ENCODE results near the gene ATXN7L3.
"Not testable (repeated sequence)": the region's sequence is repeated elsewhere in the genome, so short reads cannot be mapped to it uniquely, and the experiment has no call there.

The ATXN7L3 gene, protein sequence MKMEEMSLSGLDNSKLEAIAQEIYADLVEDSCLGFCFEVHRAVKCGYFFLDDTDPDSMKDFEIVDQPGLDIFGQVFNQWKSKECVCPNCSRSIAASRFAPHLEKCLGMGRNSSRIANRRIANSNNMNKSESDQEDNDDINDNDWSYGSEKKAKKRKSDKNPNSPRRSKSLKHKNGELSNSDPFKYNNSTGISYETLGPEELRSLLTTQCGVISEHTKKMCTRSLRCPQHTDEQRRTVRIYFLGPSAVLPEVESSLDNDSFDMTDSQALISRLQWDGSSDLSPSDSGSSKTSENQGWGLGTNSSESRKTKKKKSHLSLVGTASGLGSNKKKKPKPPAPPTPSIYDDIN

GRCh38 chr17:44199553-44200477 lies at the start of gene ATXN7L3:
TSS of gene ATXN7L3 (minus strand) at chr17:44199884. CDS start at chr17:44198070, 1,814 bp downstream.
- DNase-seq (ENCODE audit: low read depth), result peak; percentile 79

DNA sequence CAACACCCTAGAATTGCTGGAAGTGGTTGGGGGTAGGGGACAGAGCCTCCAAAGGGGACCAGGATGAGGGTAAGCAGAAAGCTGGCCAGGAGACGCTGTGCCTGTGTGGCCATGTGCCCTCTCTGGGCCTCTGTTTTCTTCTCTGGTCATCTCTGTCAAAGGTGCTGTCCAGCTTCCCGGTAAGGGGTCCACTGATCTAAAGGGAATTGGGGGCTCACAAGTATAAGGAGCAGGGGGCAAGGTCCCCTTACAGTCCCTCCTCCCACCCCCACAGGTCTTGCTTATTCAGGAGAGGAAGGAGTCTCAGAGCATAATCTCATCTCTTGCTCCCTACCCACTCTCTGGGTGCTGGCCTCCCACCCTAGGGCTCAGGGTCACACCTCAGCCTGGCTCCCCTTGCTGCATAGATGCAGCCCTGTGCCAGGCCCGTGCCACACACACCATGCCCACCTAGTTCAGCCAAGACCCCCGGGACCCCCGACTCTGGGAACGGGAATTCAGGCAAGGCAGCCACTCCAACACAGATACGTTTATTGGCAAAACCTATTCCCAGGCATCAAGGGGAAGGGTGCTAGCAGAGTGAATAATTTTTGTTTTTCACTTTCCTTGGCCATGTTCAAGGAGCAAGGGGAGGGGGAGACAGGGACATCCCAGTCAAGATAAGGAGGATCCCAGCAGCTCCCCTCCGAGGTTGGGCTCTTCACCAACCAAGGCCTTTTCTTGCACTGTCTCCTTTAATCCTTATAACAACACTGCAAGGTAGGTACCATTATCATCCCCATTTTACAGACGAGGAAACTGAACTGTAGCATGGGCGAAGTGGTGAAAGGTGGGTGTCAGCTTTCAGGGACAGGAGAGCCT lies 48.4 kb upstream of the ATXN7L3 start:
- no peak for DNase-seq (ENCODE audit: low read depth)

DNA sequence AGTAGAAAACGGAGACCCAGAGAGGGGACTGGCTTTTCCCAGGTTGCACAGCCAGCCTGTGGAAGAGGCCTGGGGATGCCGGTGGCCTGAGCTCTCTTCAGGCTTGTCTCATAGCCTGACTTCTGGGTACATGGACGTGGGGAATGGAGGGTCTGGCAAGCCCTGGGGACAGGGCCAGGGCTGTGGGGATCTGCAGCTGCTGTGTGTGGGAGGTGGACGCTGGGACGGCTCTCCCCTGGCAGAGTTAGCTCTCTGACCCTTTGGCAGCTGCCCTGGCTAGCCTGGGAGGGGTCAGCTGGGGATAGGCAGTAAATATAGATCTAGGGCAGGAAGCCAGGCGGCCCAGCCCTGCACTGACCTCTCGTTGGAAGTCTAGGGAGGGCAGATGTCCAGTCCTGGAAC lies 47.8 kb upstream of the ATXN7L3 start:
- DNase-seq (ENCODE audit: low read depth), result no peak

DNA sequence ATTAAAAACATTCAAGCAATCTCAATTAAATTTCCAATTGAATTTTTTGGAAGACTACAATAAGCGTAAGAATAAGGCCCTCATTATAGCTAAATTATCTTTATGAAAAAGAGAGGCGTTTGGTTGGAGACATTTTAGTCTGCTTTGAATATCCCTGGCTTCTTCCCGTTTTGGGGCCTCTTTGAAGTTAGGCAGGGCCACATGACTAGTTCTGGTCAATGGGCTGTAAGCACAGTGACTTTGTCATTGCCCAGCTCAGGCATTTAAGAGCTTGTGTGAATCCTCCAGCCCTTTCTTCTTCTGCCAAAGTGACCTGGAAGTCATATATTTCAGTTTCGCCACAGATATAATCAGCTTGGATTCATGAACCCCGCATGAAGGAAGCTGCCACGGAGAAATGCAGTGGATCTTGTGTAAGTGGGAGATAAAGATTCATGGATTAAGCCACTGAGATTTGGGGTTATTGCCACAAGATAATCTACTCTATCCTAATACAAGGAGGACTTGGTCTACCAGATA lies 41.5 kb upstream of the ATXN7L3 start:
- DNase-seq (ENCODE audit: low read depth), result no peak

GRCh38 chr17:44237886-44238285 lies 38.2 kb upstream of the ATXN7L3 start:
- not testable (repeated sequence) for DNase-seq (ENCODE audit: low read depth)

- DNase-seq (ENCODE audit: low read depth), result no peak
These were observed 36.8 kb upstream of the ATXN7L3 start for GRCh38 chr17:44236444-44236991.

DNA sequence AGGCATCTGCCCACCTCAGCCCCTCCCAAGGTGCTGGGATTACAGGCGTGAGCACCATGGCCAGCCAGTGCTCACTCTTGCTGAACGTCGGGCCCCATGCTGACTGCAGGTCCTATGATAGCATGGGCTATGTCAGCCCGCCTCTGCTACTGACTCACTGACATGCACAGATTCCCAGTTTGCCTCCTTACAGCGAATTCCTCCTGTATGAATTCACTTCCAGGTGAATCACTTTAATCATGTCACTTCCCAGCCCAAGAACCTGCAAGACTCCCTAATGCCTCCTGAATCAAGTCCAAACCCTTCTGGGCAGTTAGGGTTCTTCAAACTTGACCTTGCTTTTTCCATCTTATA lies 35.9 kb upstream of the ATXN7L3 start:
- DNase-seq (ENCODE audit: low read depth), result no peak

DNA sequence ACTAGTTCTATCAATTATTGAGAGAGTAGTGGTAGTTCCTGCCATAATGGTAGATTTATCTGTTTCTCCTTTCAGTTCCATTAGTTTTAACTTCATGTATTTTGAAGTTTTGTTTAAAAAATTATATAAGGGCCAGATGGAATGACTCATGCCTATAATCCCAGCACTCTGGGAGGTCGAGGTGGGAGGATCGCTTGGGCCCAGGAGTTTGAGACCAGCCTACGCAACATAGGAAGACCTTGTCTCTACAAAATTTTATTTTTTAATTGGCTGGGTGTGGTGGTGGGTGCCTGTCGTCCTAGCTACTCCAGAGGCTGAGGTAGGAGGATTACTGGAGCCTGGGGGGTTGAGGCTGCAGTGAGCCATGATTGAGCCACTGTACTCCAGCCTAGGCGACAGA lies 33.9 kb upstream of the ATXN7L3 start:
- no peak for DNase-seq (ENCODE audit: low read depth)

- DNase-seq (ENCODE audit: low read depth), result no peak
These were observed 32.4 kb upstream of the ATXN7L3 start for GRCh38 chr17:44232061-44232460.

DNA sequence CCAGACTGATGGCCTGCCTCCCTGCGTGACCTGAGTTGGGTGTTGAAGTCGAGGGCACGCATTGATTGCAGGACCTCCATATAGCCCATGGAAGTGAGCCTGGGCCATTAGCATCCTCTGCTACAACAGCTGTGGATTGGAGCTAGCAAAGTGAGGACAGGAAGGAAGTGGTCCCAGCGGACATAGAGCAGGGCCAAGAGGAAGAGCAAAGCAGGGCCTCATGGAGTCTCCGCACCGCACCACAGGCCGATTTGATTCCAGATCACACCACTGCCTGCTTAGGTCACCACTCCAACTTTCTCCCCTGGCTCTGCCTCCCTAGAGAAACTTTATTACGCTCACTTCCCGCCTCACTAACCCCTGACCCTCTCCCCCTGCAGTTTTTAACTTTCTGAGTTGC lies 30.5 kb upstream of the ATXN7L3 start:
- no peak for DNase-seq (ENCODE audit: low read depth)

GRCh38 chr17:44229090-44229489 lies 29.4 kb upstream of the ATXN7L3 start:
- DNase-seq (ENCODE audit: low read depth), result no peak

GRCh38 chr17:44223541-44224071 lies 23.9 kb upstream of the ATXN7L3 start:
- DNase-seq (ENCODE audit: low read depth), result no peak

DNA sequence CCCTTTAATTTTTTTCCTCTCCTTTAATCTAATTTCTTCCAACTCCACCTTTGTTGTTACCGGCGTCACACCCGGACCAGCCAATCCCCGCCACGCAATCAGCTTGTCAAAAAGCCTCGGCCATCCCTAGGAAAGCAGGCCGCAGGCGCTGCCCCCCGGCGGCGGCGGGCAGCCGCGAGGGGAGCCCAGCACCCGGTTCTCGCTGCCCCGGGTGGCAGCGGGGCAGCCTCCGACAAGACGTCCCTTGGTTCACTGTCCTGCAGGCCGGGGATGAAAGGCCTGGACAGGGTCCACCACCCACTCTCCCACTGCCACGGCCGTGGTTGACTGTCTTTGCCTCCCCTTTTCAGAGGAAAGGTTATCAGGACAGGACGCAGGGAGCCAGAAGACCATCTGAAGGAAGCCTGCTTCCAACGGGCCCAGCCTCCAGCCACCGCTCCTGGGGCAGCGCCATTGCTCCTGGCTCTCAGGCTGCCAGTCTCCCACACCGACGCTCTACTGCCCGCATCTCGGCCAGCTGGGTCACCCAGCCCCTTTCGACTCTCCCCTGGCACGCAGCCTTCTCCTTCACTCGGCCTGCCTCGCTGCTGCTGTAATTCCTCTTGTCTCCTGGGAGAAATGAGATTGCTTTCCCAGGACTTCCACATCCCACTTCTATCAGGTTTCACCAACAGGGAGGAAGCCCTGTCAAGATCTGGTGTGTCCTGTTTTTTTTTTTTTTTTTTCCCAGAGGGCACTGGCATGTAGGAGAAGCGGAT lies 22.6 kb upstream of the ATXN7L3 start:
- DNase-seq (ENCODE audit: low read depth), result no peak

GRCh38 chr17:44221862-44222111 lies 22.1 kb upstream of the ATXN7L3 start:
- no peak for DNase-seq (ENCODE audit: low read depth)

DNA sequence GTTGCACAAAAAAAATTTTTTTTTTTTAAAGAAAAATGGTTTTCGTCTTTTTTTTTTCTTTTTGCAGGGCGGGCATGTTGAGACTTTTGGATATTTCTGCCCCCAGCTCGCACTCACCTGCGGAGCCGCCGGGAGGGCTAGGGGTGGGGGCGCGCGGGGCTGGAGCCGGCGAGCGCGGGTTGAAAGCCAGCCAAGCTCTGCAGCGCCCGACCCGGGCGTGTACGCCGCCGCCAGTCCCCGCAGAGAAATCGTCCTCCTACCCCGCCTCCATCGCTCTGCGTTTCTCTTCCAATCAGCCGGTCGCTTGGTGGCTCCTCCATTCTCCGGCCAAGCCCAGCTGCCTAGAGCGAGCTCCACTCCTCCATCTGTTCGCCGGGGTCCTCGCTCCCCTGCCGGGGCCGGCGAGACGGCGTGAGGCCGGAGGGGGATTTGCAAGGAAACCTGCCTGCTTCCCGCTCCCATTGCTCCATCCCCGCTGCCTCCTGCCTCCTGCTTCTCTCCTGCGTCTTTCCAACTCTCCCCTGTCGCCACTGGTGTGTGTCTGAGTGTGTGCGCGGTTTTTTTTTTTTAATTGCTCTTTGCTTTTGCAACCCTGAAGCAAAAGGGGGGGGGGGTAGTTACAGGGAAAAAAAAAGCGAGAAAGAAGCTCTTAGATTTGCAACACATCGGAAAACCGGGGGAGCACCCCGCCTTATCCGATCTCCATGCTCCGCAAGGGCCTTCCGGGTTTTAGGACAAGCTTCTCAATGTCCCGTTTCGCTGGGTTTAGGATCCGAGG lies 21.6 kb upstream of the ATXN7L3 start:
- no peak for DNase-seq (ENCODE audit: low read depth)

GRCh38 chr17:44220213-44221083 lies 20.8 kb upstream of the ATXN7L3 start:
- no peak for DNase-seq (ENCODE audit: low read depth)

DNA sequence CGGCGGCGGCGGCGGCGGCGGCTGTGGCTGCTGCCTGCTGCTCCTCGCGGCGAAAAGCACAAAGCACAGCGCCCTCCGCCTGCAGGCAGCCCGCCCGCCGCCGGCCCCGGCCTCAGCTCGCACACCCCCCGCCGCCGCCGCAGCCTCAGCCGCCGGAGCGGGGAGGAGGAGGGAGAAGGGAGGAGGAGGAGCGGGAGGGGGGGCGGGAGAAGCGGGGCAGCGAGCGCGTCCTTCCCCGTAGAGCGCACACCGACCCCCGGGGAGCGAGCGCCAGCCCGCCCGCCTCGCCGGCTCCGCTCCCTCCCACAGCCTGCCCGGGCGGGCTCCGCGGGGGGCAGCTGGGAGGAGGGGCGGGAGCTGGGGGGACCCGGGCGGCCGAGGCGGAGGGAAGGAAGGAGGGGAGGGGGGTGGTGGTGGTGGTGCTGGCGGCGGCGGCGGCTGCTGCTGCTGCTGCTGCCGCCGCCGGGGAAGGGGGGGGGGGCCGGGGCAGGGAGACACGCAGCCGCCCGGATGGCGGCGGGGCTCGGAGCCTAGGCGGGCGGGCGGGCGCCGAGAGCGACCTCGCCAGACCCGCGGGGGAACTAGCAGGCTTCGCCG lies 20.0 kb upstream of the ATXN7L3 start, which contains the start of gene UBTF:
TSS of gene UBTF (minus strand) at position 60 of the 597 bp plus-strand sequence. CDS start 1,446 bp downstream, outside the sequence.
- DNase-seq (ENCODE audit: low read depth), result no peak

DNA sequence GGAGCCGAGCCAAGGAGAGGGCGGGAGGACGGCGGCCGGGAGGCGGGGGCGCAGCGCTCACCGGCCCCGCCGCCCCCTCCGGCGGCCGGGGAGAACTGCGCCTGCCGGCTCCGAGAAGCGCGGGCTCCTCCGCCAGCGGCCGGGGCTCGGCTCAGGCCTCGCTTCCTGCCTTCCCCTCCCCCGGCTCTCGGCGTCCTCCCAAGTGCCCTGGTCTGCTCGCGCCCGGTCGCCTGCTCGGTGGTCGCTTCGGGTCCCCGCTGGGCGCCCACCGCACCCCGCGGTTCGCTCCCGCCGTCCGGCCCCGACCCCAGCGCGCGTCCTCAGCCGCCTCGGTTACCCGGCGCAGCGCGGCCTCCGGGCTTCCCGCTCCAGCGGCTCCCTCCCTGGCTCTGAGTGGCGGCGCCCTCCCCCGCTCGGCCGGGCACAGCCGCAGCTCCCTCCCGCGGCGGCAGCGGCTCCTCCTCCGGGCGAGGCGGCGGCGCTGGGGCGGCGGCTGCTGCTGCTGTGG lies 19.5 kb upstream of the ATXN7L3 start:
- no peak for DNase-seq (ENCODE audit: low read depth)

All from GM04503 (cell line).